Fibroblast of the aortic adventitia (primary cell): Measurements from ENCODE around the gene TRIM38. TPM values are rescaled to one million over a fixed set of nuclear protein-coding genes. Genes with fewer than 3 reads are reported as not detected.

Source experiments
- DNase-seq: peaks from one replicate; pipeline ENCODE4 v3.0.0-alpha.2; 2010; ENCODE audit warnings: low read depth
- H3K4me3 ChIP-seq: 2 replicates; pipeline ENCODE4 v1.5.1; 2011; ENCODE audit warnings: low read depth, mild to moderate bottlenecking, control low read depth, low read length, moderate library complexity
- total RNA-seq: library from RNA; depleted of rRNA; stranded (reverse); fragments of >200 nt; gene quantifications from 2 replicates; pipeline ENCODE4 v1.2.3, GENCODE V29; 2012; ENCODE audit warnings: low replicate concordance
- TF ChIP-seq, protein P1 (sequence below): IDR thresholded peaks from 2 replicates; pipeline ENCODE4 v1.5.1; 2011; ENCODE audit warnings: mild to moderate bottlenecking, low read length, control low read depth, inconsistent platforms; ENCODE audit not compliant: insufficient read depth

The TRIM38 gene
- total RNA-seq, 1 donor = 12.0 TPM

DNA sequence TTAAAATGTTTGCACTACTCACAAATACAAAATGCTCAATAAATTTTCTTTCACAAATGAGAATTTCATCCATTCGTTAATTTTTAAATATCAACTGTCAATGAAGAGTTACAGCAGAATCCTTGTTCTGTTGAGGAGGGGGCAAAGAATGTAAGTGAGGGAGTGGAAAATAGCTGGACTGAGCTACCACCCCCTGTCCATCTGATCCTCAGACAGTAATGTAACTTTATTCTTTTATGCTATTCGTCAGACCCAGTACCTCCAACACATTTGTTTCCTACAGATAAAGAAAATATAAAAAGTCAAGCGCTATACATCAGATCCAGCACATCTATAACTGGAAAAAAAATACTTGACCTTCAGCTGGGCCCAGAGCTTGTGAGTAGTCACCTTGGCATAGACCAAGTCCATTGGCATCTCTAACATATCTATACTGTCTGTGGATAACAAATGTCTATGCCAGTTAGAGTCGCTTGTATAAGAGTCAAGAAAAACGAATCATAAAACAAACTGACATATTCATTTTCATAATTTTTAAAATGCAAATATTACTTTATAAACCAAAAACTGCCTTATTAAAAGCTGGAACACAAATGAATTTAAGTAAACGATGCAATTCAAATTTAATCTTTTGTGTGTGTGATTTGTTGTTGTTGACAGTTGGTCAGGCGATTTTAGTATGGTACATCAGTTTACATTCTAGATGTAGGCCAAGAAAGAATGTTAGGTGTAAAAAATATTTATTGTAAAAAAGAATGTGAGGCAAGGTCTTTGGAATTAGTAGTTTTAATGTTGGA is 67.5 kb downstream of the TRIM38 start:
- DNase-seq = no peak
- H3K4me3 ChIP-seq = no peak overlapping the region

DNA sequence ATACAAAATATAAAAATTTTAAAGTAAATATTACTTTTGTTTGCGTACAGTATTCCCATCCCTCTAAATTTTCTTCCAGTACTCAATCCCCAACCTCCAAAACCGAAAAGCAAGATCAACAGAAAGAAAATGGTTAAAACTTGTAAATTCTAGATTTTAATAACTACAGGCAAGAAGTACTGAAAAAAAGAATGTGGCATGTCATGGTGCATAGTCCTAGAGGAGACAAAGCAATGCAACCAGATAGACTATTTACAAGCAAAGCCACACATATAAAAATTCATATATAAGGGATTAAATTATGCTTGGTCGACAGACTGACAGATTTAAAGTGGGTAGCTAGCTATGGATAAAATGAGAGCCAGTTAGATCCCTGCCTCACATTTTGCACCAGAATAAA is 68.1 kb downstream of the TRIM38 start:
- no peak overlapping the region for H3K4me3 ChIP-seq
- no peak for DNase-seq
- TF ChIP-seq, protein P1, sequence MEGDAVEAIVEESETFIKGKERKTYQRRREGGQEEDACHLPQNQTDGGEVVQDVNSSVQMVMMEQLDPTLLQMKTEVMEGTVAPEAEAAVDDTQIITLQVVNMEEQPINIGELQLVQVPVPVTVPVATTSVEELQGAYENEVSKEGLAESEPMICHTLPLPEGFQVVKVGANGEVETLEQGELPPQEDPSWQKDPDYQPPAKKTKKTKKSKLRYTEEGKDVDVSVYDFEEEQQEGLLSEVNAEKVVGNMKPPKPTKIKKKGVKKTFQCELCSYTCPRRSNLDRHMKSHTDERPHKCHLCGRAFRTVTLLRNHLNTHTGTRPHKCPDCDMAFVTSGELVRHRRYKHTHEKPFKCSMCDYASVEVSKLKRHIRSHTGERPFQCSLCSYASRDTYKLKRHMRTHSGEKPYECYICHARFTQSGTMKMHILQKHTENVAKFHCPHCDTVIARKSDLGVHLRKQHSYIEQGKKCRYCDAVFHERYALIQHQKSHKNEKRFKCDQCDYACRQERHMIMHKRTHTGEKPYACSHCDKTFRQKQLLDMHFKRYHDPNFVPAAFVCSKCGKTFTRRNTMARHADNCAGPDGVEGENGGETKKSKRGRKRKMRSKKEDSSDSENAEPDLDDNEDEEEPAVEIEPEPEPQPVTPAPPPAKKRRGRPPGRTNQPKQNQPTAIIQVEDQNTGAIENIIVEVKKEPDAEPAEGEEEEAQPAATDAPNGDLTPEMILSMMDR = no peak

More for the DNA sequence above, 67.5 kb downstream of the TRIM38 start:
- TF ChIP-seq, protein P1 = no peak

DNA sequence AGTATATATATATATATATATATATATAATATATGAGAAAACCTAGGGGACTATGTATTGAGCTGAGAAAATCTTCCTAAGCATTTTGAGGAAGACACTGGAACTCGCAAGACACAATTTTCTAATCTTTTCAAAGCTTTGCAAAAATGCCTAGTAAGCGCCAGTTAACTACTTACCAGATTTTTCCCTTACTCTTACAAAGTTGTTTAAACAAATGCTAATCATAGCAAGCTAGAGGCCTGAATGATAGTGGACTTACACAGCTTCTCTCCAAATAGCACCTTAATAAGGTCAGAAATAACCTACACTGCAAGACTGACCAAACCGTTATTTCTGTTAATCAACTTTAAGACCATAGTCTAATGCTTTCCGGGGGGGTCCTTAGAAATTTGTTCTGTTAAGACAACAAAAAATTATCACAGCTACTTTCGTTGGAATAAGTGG is 68.6 kb downstream of the TRIM38 start:
- TF ChIP-seq, protein P1 = no peak
- no peak for DNase-seq
- H3K4me3 ChIP-seq = peak overlapping the region; percentile 66

GRCh38 chr6:26031595-26032339 is 69.2 kb downstream of the TRIM38 start:
- peak; percentile 96 for DNase-seq
- H3K4me3 ChIP-seq = peak overlapping the region; percentile 66
- TF ChIP-seq, protein P1 = peak; percentile 40

DNA sequence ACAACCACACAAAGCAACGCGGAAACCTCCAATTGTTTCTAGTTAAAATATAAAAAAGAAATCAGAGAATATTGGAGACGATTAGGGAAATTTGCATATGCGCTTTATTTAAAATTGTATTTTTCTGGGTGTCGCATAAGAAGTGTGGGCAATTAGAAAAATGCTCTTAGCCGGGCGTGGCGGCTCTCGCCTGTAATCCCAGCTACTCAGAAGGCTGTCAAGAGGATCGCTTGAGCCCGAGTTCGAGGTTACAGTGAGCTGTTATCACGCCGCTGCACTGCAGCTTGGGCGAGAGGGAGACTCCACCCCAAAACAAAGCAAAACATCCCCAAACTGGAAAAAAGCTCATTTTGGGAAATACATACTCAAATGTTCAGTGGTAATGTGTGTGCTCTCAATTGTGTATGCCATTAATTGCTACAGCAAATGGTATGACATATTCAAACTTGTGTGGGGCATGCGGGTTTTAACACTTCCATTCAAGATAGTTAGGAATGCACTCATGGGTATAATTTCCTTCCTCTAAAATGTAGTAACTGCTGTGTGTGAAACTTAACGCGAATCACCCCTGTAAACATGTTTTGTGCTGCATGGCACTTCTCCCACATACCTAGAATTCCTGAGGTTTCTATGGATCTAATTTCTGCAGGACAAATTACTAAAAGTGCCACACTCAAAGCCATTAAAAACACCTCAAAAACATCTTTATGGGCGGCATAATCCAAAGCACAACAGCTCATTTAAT is 69.9 kb downstream of the TRIM38 start:
- TF ChIP-seq, protein P1 = no peak
- peak overlapping the region; percentile 66 for H3K4me3 ChIP-seq
- peak; percentile 74 for DNase-seq

GRCh38 chr6:26033085-26033940 is 70.7 kb downstream of the TRIM38 start:
- TF ChIP-seq, protein P1 = no peak
- H3K4me3 ChIP-seq = peak overlapping the region; percentile 66
- DNase-seq = peak; percentile 99
